Measurements from ENCODE around the gene MYO1D. TPM values are rescaled to one million over a fixed set of nuclear protein-coding genes. Genes with fewer than 3 reads are reported as not detected.

The MYO1D gene
- total and polyA plus RNA-seq, 12 donors = 13.6 to 103 (median 59.8) TPM

- intact Hi-C loops (cut with DNase I) = no loop called here
- WGBS, 4 donors = 43 to 60% (median 47%) methylated on average over 2 of the region's 2 CpGs
- TF ChIP-seq POLR2A (IDR thresholded peaks at IDR 0.05) = no peak
- TF ChIP-seq CTCF (IDR thresholded peaks at IDR 0.05) = no peak
- no peaks in the 10 kb centered on the region for H3K27me3 ChIP-seq
- no peak for DNase-seq
- peaks cover 0 to 14% of the 10 kb centered on the region in 2 donors for H3K4me1 ChIP-seq (replicated peaks in 1 of 2)
- no peak overlapping the region for H3K4me3 ChIP-seq
- H3K9me3 ChIP-seq (replicated peaks in 1 of 3) = no peaks in the 10 kb centered on the region
- H3K36me3 ChIP-seq (replicated peaks in 1 of 2) = no peaks in the 10 kb centered on the region
- H3K27ac ChIP-seq = no peak overlapping the region
These were observed 105.5 kb downstream of the MYO1D start for GRCh38 chr17:32771396-32771795.

- whole genome bisulfite sequencing, 4 donors = 64 to 72% (median 68%) methylated on average over 3 of the region's 3 CpGs
- TF ChIP-seq CTCF (IDR thresholded peaks at IDR 0.05) (no peak), POLR2A (IDR thresholded peaks at IDR 0.05) (no peak)
- no peak for DNase-seq
- Histone ChIP-seq H3K27ac (no peak overlapping the region), H3K36me3 (replicated peaks in 1 of 2) (no peaks in the 10 kb centered on the region), H3K27me3 (no peaks in the 10 kb centered on the region), H3K9me3 (replicated peaks in 1 of 3) (no peaks in the 10 kb centered on the region), H3K4me1 (replicated peaks in 1 of 2) (peaks cover 0 to 14% of the 10 kb centered on the region in 2 donors), H3K4me3 (no peak overlapping the region)
- intact Hi-C loops (cut with DNase I) = no loop called here
These were observed 107.1 kb downstream of the MYO1D start for GRCh38 chr17:32769846-32770245.

- Histone ChIP-seq H3K27ac (no peak overlapping the region), H3K4me3 (no peak overlapping the region), H3K4me1 (replicated peaks in 1 of 2) (no peaks in the 10 kb centered on the region), H3K27me3 (no peaks in the 10 kb centered on the region), H3K9me3 (replicated peaks in 1 of 3) (no peaks in the 10 kb centered on the region), H3K36me3 (replicated peaks in 1 of 2) (no peaks in the 10 kb centered on the region)
- WGBS, 4 donors = 80 to 87% (median 82%) methylated on average over 5 of the region's 5 CpGs
- no peak for DNase-seq
- no peak for TF ChIP-seq POLR2A (IDR thresholded peaks at IDR 0.05)
- TF ChIP-seq CTCF (IDR thresholded peaks at IDR 0.05) = no peak
- intact Hi-C loops (cut with DNase I) = no loop called here
These were observed 113.0 kb downstream of the MYO1D start for GRCh38 chr17:32763855-32764439.

GRCh38 chr17:32759476-32759875 is 117.4 kb downstream of the MYO1D start:
- intact Hi-C loops (cut with DNase I) = loop anchor here in 1 of 2 donors (10.0 kb wide), 1 partner anchor 275 kb away; the partner anchor contains the start of gene CDK5R1
- Histone ChIP-seq H3K9me3 (replicated peaks in 1 of 3) (no peaks in the 10 kb centered on the region), H3K4me3 (no peak overlapping the region)

GRCh38 chr17:32757963-32758362 is 119.0 kb downstream of the MYO1D start:
- Histone ChIP-seq H3K36me3 (replicated peaks in 1 of 2) (no peaks in the 10 kb centered on the region), H3K27me3 (no peaks in the 10 kb centered on the region), H3K27ac (no peak overlapping the region), H3K4me3 (no peak overlapping the region), H3K4me1 (replicated peaks in 1 of 2) (peaks cover 0 to 11% of the 10 kb centered on the region in 2 donors), H3K9me3 (replicated peaks in 1 of 3) (no peaks in the 10 kb centered on the region)
- no peak for DNase-seq
- no peak for TF ChIP-seq POLR2A (IDR thresholded peaks at IDR 0.05)
- no peak for TF ChIP-seq CTCF (IDR thresholded peaks at IDR 0.05)
- intact Hi-C loops (cut with DNase I) = loop anchor here in 1 of 2 donors (10.0 kb wide), 1 partner anchor 273 kb away; the partner anchor contains the start of gene CDK5R1
- WGBS, 4 donors = 76 to 90% (median 82%) methylated on average over 1 of the region's 1 CpG

More at GRCh38 chr17:32759476-32759875, 117.4 kb downstream of the MYO1D start:
- no peak overlapping the region for H3K27ac ChIP-seq
- DNase-seq = no peak
- no peaks in the 10 kb centered on the region for H3K36me3 ChIP-seq (replicated peaks in 1 of 2)
- no peaks in the 10 kb centered on the region for H3K27me3 ChIP-seq
- H3K4me1 ChIP-seq (replicated peaks in 1 of 2) = peaks cover 0 to 5% of the 10 kb centered on the region in 2 donors
- no peak for TF ChIP-seq POLR2A (IDR thresholded peaks at IDR 0.05)

Data from adrenal gland (tissue), 12 donors.